ENCODE results near the gene CARMIL1. TPM values are rescaled to one million over a fixed set of nuclear protein-coding genes. Genes with fewer than 3 reads are reported as not detected.

CARMIL1 gene
- total and polyA plus RNA-seq, 7 experiments from 2014 or later: 2.2 to 12.8 (median 9.3) TPM

GRCh38 chr6:25555188-25555587 is 276.0 kb downstream of the CARMIL1 start:
- Histone ChIP-seq H3K27me3 (ENCODE audit: control insufficient read depth in 2 of 2, insufficient read depth in 2 of 2, low read length in 2 of 2) (no peaks in the 10 kb centered on the region), H3K27ac (ENCODE audit: low read depth, low read length) (no peak overlapping the region), H3K9me3 (ENCODE audit: control insufficient read depth in 2 of 3, low read length in 3 of 3) (no peaks in the 10 kb centered on the region), H3K4me3 (ENCODE audit: low read length) (no peak overlapping the region), H3K4me1 (ENCODE audit: control insufficient read depth in 2 of 2, insufficient read depth in 2 of 2, low read length in 2 of 2) (no peaks in the 10 kb centered on the region), H3K36me3 (ENCODE audit: control insufficient read depth in 2 of 3, insufficient read depth in 3 of 3, low read length in 3 of 3) (no peaks in the 10 kb centered on the region)
- Mint-ChIP-seq H3K4me1 (peaks cover 0 to 6% (median 3%) of the 10 kb centered on the region in 7 donors), H3K27me3 (peaks cover 0 to 6% (median 0%) of the 10 kb centered on the region in 5 donors), H3K9me3 (no peaks in the 10 kb centered on the region), H3K36me3 (peaks cover 0 to 16% (median 4%) of the 10 kb centered on the region in 5 donors), H3K27ac (no peak overlapping the region), H3K4me3 (no peak overlapping the region)
- intact Hi-C loops (cut with micrococcal nuclease): loop anchor here in 1 of 2 donors (5.0 kb wide), 1 partner anchor 218 kb away; no protein-coding TSS in a partner anchor
- ATAC-seq (no peak), DNase-seq (no peak)
- POLR2A ChIA-PET: no interaction called here
- CTCF ChIA-PET: interaction anchor here (0.6 to 2.4 kb wide), 9 partner anchors 12 to 331 kb away, joined by 3 to 15 read pairs (median 4); no protein-coding TSS in a partner anchor

GRCh38 chr6:25556516-25556915 is 277.3 kb downstream of the CARMIL1 start:
- CTCF ChIA-PET: interaction anchor here (0.6 to 2.5 kb wide), 16 partner anchors 8 to 807 kb away, joined by 3 to 16 read pairs (median 4); partner anchors contain the start of gene CARMIL1
- H3K36me3 Mint-ChIP-seq: peaks cover 0 to 16% (median 4%) of the 10 kb centered on the region in 5 donors

GRCh38 chr6:25558155-25558817 is 279.1 kb downstream of the CARMIL1 start:
- Mint-ChIP-seq H3K4me1 (peaks cover 0 to 6% (median 3%) of the 10 kb centered on the region in 7 donors), H3K27me3 (peaks cover 0 to 6% (median 0%) of the 10 kb centered on the region in 5 donors), H3K4me3 (no peak overlapping the region), H3K27ac (peak overlapping the region in 1 of 9 donors; percentile 50), H3K9me3 (no peaks in the 10 kb centered on the region), H3K36me3 (peaks cover 0 to 19% (median 4%) of the 10 kb centered on the region in 5 donors)
- CTCF ChIA-PET: interaction anchor here (0.6 to 2.5 kb wide), 4 partner anchors 70 to 335 kb away, joined by 3 to 16 read pairs (median 8); no protein-coding TSS in a partner anchor
- POLR2A ChIA-PET: no interaction called here
- DNase-seq (no peak), ATAC-seq (no peak)
- H3K36me3 ChIP-seq (ENCODE audit: control insufficient read depth in 2 of 3, insufficient read depth in 3 of 3, low read length in 3 of 3): no peaks in the 10 kb centered on the region
- intact Hi-C loops (cut with micrococcal nuclease): loop anchor here in 1 of 2 donors (5.0 kb wide), 1 partner anchor 221 kb away; no protein-coding TSS in a partner anchor
- no peaks in the 10 kb centered on the region for H3K4me1 ChIP-seq (ENCODE audit: control insufficient read depth in 2 of 2, insufficient read depth in 2 of 2, low read length in 2 of 2)
- H3K4me3 ChIP-seq (ENCODE audit: low read length): no peak overlapping the region
- no peaks in the 10 kb centered on the region for H3K9me3 ChIP-seq (ENCODE audit: control insufficient read depth in 2 of 3, low read length in 3 of 3)
- no peaks in the 10 kb centered on the region for H3K27me3 ChIP-seq (ENCODE audit: control insufficient read depth in 2 of 2, insufficient read depth in 2 of 2, low read length in 2 of 2)
- H3K27ac ChIP-seq (ENCODE audit: low read depth, low read length): no peak overlapping the region

More at GRCh38 chr6:25556516-25556915, 277.3 kb downstream of the CARMIL1 start:
- H3K4me1 Mint-ChIP-seq: peaks cover 0 to 6% (median 3%) of the 10 kb centered on the region in 7 donors
- Histone ChIP-seq H3K27ac (ENCODE audit: low read depth, low read length) (no peak overlapping the region), H3K4me3 (ENCODE audit: low read length) (no peak overlapping the region), H3K27me3 (ENCODE audit: control insufficient read depth in 2 of 2, insufficient read depth in 2 of 2, low read length in 2 of 2) (no peaks in the 10 kb centered on the region), H3K9me3 (ENCODE audit: control insufficient read depth in 2 of 3, low read length in 3 of 3) (no peaks in the 10 kb centered on the region), H3K36me3 (ENCODE audit: control insufficient read depth in 2 of 3, insufficient read depth in 3 of 3, low read length in 3 of 3) (no peaks in the 10 kb centered on the region), H3K4me1 (ENCODE audit: control insufficient read depth in 2 of 2, insufficient read depth in 2 of 2, low read length in 2 of 2) (no peaks in the 10 kb centered on the region)
- H3K9me3 Mint-ChIP-seq: no peaks in the 10 kb centered on the region
- H3K27me3 Mint-ChIP-seq: peaks cover 0 to 6% (median 0%) of the 10 kb centered on the region in 5 donors
- H3K27ac Mint-ChIP-seq: no peak overlapping the region
- POLR2A ChIA-PET: interaction anchor here (0.6 to 1.0 kb wide), 3 partner anchors 67 to 390 kb away, joined by 3 to 4 read pairs (median 3); no protein-coding TSS in a partner anchor
- ATAC-seq (peak; percentile 71), DNase-seq (peak; percentile 14 to 72 (median 55))
- intact Hi-C loops (cut with micrococcal nuclease): loop anchor here (1.0 to 5.0 kb wide), 9 partner anchors 46 to 334 kb away; no protein-coding TSS in a partner anchor
- H3K4me3 Mint-ChIP-seq: no peak overlapping the region

GRCh38 chr6:25560865-25561264 is 281.7 kb downstream of the CARMIL1 start:
- CTCF ChIA-PET: no interaction called here
- H3K36me3 Mint-ChIP-seq: peaks cover 0 to 28% (median 5%) of the 10 kb centered on the region in 5 donors
- no peaks in the 10 kb centered on the region for H3K36me3 ChIP-seq (ENCODE audit: control insufficient read depth in 2 of 3, insufficient read depth in 3 of 3, low read length in 3 of 3)
- DNase-seq (no peak), ATAC-seq (no peak)
- H3K4me3 Mint-ChIP-seq: no peak overlapping the region
- no peak overlapping the region for H3K4me3 ChIP-seq (ENCODE audit: low read length)
- peaks cover 0 to 6% (median 0%) of the 10 kb centered on the region in 5 donors for H3K27me3 Mint-ChIP-seq
- H3K27ac Mint-ChIP-seq: no peak overlapping the region
- H3K9me3 Mint-ChIP-seq: no peaks in the 10 kb centered on the region
- H3K27me3 ChIP-seq (ENCODE audit: control insufficient read depth in 2 of 2, insufficient read depth in 2 of 2, low read length in 2 of 2): no peaks in the 10 kb centered on the region
- intact Hi-C loops (cut with micrococcal nuclease): no loop called here
- POLR2A ChIA-PET: no interaction called here
- no peaks in the 10 kb centered on the region for H3K9me3 ChIP-seq (ENCODE audit: control insufficient read depth in 2 of 3, low read length in 3 of 3)
- peaks cover 0 to 7% (median 3%) of the 10 kb centered on the region in 7 donors for H3K4me1 Mint-ChIP-seq
- no peaks in the 10 kb centered on the region for H3K4me1 ChIP-seq (ENCODE audit: control insufficient read depth in 2 of 2, insufficient read depth in 2 of 2, low read length in 2 of 2)
- no peak overlapping the region for H3K27ac ChIP-seq (ENCODE audit: low read depth, low read length)

GRCh38 chr6:25564943-25565342 is 285.8 kb downstream of the CARMIL1 start:
- POLR2A ChIA-PET: no interaction called here
- Histone ChIP-seq H3K4me1 (ENCODE audit: control insufficient read depth in 2 of 2, insufficient read depth in 2 of 2, low read length in 2 of 2) (no peaks in the 10 kb centered on the region), H3K4me3 (ENCODE audit: low read length) (no peak overlapping the region), H3K27ac (ENCODE audit: low read depth, low read length) (no peak overlapping the region), H3K9me3 (ENCODE audit: control insufficient read depth in 2 of 3, low read length in 3 of 3) (no peaks in the 10 kb centered on the region), H3K36me3 (ENCODE audit: control insufficient read depth in 2 of 3, insufficient read depth in 3 of 3, low read length in 3 of 3) (no peaks in the 10 kb centered on the region), H3K27me3 (ENCODE audit: control insufficient read depth in 2 of 2, insufficient read depth in 2 of 2, low read length in 2 of 2) (no peaks in the 10 kb centered on the region)
- Mint-ChIP-seq H3K27me3 (no peaks in the 10 kb centered on the region), H3K9me3 (no peaks in the 10 kb centered on the region), H3K4me3 (no peak overlapping the region), H3K4me1 (peaks cover 0 to 4% (median 0%) of the 10 kb centered on the region in 7 donors), H3K27ac (peak overlapping the region in 1 of 9 donors; percentile 16), H3K36me3 (peaks cover 0 to 26% (median 8%) of the 10 kb centered on the region in 5 donors)
- CTCF ChIA-PET: interaction anchor here (0.6 to 1.1 kb wide), 2 partner anchors 9 to 342 kb away, joined by 3 to 6 read pairs; no protein-coding TSS in a partner anchor
- intact Hi-C loops (cut with micrococcal nuclease): no loop called here
- DNase-seq (no peak), ATAC-seq (peak; percentile 57)

GRCh38 chr6:25570578-25570977 is 291.4 kb downstream of the CARMIL1 start:
- Mint-ChIP-seq H3K4me3 (no peak overlapping the region), H3K36me3 (peaks cover 0 to 26% (median 15%) of the 10 kb centered on the region in 5 donors), H3K9me3 (no peaks in the 10 kb centered on the region), H3K4me1 (peaks cover 0 to 1% (median 0%) of the 10 kb centered on the region in 7 donors), H3K27me3 (peaks cover 0 to 8% (median 0%) of the 10 kb centered on the region in 5 donors), H3K27ac (no peak overlapping the region)
- intact Hi-C loops (cut with micrococcal nuclease): no loop called here
- H3K9me3 ChIP-seq (ENCODE audit: control insufficient read depth in 2 of 3, low read length in 3 of 3): no peaks in the 10 kb centered on the region
- no peak for DNase-seq
- no peak overlapping the region for H3K27ac ChIP-seq (ENCODE audit: low read depth, low read length)
- ATAC-seq: no peak
- POLR2A ChIA-PET: no interaction called here
- no peak overlapping the region for H3K4me3 ChIP-seq (ENCODE audit: low read length)
- CTCF ChIA-PET: no interaction called here
- H3K27me3 ChIP-seq (ENCODE audit: control insufficient read depth in 2 of 2, insufficient read depth in 2 of 2, low read length in 2 of 2): no peaks in the 10 kb centered on the region
- H3K4me1 ChIP-seq (ENCODE audit: control insufficient read depth in 2 of 2, insufficient read depth in 2 of 2, low read length in 2 of 2): no peaks in the 10 kb centered on the region
- no peaks in the 10 kb centered on the region for H3K36me3 ChIP-seq (ENCODE audit: control insufficient read depth in 2 of 3, insufficient read depth in 3 of 3, low read length in 3 of 3)

Data from naive thymus-derived CD4-positive, alpha-beta T cell (primary cell).